Upper lobe of right lung (tissue), 1 donor: ENCODE results near the gene CADPS2. TPM values are rescaled to one million over a fixed set of nuclear protein-coding genes. Genes with fewer than 3 reads are reported as not detected.

Experiments used
- ATAC-seq: fragments of 200-7000 bp; cut with Tn5 transposase; one replicate; pipeline ENCODE4 v1.9.1; 2020; ENCODE audit warnings: mild to moderate bottlenecking, moderate library complexity
- DNase-seq: peaks from one replicate; pipeline ENCODE4 v3.0.0-alpha.2; 2020
- H3K27ac ChIP-seq: fragments of 200-600 bp; one replicate; pipeline ENCODE4 v1.8.0; 2022
- H3K27me3 ChIP-seq: fragments of 200-600 bp; one replicate; pipeline ENCODE4 v1.8.0; 2022; ENCODE audit warnings: mild to moderate bottlenecking
- H3K36me3 ChIP-seq: fragments of 200-600 bp; one replicate; pipeline ENCODE4 v1.8.0; 2022
- H3K4me1 ChIP-seq: fragments of 200-600 bp; one replicate; pipeline ENCODE4 v1.8.0; 2022
- H3K4me3 ChIP-seq: fragments of 200-600 bp; one replicate; pipeline ENCODE4 v1.8.0; 2022; ENCODE audit warnings: mild to moderate bottlenecking
- H3K9me3 ChIP-seq: fragments of 200-600 bp; one replicate; pipeline ENCODE4 v1.8.0; 2022
- CTCF ChIP-seq: fragments of 200-600 bp; IDR thresholded peaks from one replicate; pipeline ENCODE4 v1.8.0; 2022; ENCODE audit warnings: antibody characterized with exemption
- intact Hi-C: fragments of 100-400 bp; cut with DNase I; formaldehyde crosslinking; loops from one replicate; pipeline ENCODE4 v1.11.0; 2022
- total RNA-seq: library from RNA; stranded (reverse); fragmentation: NEBNext Ultra II Directional; extraction: Animal tissue kit (Norgen Biotek cat#: 25700); gene quantifications from one replicate; pipeline ENCODE4 v1.2.1, GENCODE V29; 2021
- donor health status: DM: no; HTN: yes; CAD: no; lungs with severe emphysema.

CADPS2 gene
- total RNA-seq, 1 donor from 2014 or later: 46.1 TPM

GRCh38 chr7:122600042-122600441, 286.2 kb downstream of the CADPS2 start:
- Histone ChIP-seq H3K9me3 (no peaks in the 10 kb centered on the region), H3K36me3 (no peaks in the 10 kb centered on the region), H3K27ac (no peak overlapping the region), H3K4me3 (no peak overlapping the region), H3K4me1 (no peaks in the 10 kb centered on the region), H3K27me3 (no peaks in the 10 kb centered on the region)
- DNase-seq: no peak
- no peak for ATAC-seq
- no peak for TF ChIP-seq CTCF
- intact Hi-C loops: no loop called here

- intact Hi-C loops: no loop called here
- Histone ChIP-seq H3K9me3 (no peaks in the 10 kb centered on the region), H3K36me3 (no peaks in the 10 kb centered on the region), H3K4me1 (no peaks in the 10 kb centered on the region), H3K27ac (no peak overlapping the region), H3K4me3 (no peak overlapping the region), H3K27me3 (no peaks in the 10 kb centered on the region)
- DNase-seq: no peak
- no peak for ATAC-seq
- no peak for TF ChIP-seq CTCF
Measured at GRCh38 chr7:122597277-122597676, 289.0 kb downstream of the CADPS2 start.

DNA sequence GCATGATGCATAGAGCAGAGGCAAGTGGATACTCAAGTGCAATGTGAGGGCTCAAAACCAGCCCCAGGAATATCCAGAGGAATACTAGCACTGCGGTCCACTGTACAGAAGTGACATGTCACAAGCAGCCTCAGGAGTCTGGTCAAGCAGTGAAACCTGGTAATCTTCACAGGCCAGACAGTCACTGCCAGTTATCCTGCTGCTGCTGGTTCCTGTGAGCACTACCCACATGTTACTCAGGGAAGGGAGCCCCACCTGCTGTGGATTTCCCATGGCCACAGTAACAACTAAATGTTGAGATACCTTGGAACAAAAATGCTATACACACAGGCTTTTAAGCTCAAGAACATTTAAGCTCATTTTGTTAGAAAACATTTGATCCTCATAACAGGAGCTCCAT, 290.4 kb downstream of the CADPS2 start:
- no peaks in the 10 kb centered on the region for H3K27me3 ChIP-seq
- H3K27ac ChIP-seq: no peak overlapping the region
- H3K4me1 ChIP-seq: no peaks in the 10 kb centered on the region
- H3K4me3 ChIP-seq: no peak overlapping the region
- no peaks in the 10 kb centered on the region for H3K9me3 ChIP-seq
- DNase-seq (no peak), ATAC-seq (no peak)
- intact Hi-C loops: no loop called here
- TF ChIP-seq CTCF: no peak
- H3K36me3 ChIP-seq: no peaks in the 10 kb centered on the region

GRCh38 chr7:122588621-122589020, 297.6 kb downstream of the CADPS2 start:
- Histone ChIP-seq H3K4me1 (no peaks in the 10 kb centered on the region), H3K9me3 (no peaks in the 10 kb centered on the region), H3K4me3 (no peak overlapping the region), H3K27me3 (no peaks in the 10 kb centered on the region), H3K27ac (no peak overlapping the region), H3K36me3 (no peaks in the 10 kb centered on the region)
- ATAC-seq (no peak), DNase-seq (no peak)
- intact Hi-C loops: no loop called here
- no peak for TF ChIP-seq CTCF

DNA sequence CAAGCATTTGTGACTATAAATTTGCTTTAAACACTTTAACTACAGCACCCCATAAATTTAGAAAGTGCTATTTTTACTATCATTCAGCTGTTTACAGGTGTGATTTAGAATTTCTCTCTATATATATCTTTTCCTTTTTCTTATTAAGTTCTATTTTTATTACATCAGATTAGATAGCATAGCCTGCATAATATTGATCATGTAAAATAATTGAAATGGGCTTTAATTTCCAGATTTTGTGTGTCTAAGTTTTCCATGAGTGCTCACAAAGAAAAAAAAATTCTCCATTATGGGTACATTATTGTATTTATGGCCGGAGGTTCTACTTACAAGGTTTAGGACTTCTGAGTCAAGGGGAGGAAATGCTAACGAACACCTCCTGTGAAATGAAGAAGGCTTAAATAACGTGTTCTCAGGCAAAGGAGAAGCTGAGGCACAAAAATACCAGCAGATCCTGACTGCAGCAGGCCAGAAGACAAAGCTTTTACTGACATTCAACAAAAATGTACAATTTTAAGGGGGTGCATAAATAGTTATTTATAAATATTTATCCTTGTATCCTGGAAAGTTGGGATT, 301.5 kb downstream of the CADPS2 start:
- no peaks in the 10 kb centered on the region for H3K9me3 ChIP-seq
- H3K36me3 ChIP-seq: peaks cover 5% of the 10 kb centered on the region
- H3K27me3 ChIP-seq: no peaks in the 10 kb centered on the region
- no peaks in the 10 kb centered on the region for H3K4me1 ChIP-seq
- no peak overlapping the region for H3K4me3 ChIP-seq
- ATAC-seq (no peak), DNase-seq (no peak)
- no peak overlapping the region for H3K27ac ChIP-seq
- no peak for TF ChIP-seq CTCF
- intact Hi-C loops: no loop called here

GRCh38 chr7:122578350-122578749, 307.9 kb downstream of the CADPS2 start:
- DNase-seq (no peak), ATAC-seq (no peak)
- Histone ChIP-seq H3K27ac (no peak overlapping the region), H3K4me1 (no peaks in the 10 kb centered on the region), H3K9me3 (no peaks in the 10 kb centered on the region), H3K36me3 (peaks cover 5% of the 10 kb centered on the region), H3K4me3 (no peak overlapping the region), H3K27me3 (no peaks in the 10 kb centered on the region)
- intact Hi-C loops: no loop called here
- TF ChIP-seq CTCF: no peak
